ENCODE results near the gene POLRMT.

GRCh38 chr19:633068-633785, at the start of gene POLRMT:
- TF ChIP-seq CTCF (conservative IDR thresholded peaks at IDR 0.05) (no peak), ZFX (IDR thresholded peaks at IDR 0.05) (peak; percentile 59; the same call in 1 of the 2 replicates)

All from C4-2B (cell line).